GM19351 (cell line): ENCODE results near the gene AGBL3.
A peak's percentile ranks its signal among the peaks of the same experiment; 100 is the strongest.

ENCODE experiments used
- ATAC-seq: cut with Tn5 transposase; IDR thresholded peaks from one replicate; pipeline ENCODE4 v1.9.1; 2021; ENCODE audit warnings: mild to moderate bottlenecking, moderate library complexity; ENCODE audit not compliant: unreplicated experiment

AGBL3 gene

GRCh38 chr7:134986363-134987251 is at the start of gene AGBL3:
Gene AGBL3, plus strand, starts transcription at chr7:134986508. Its CDS starts 1,426 bp downstream, at chr7:134987934.
- ATAC-seq = peak; percentile 93

- ATAC-seq = no peak
Measured at GRCh38 chr7:134936893-134937510, 49.3 kb upstream of the AGBL3 start.

- ATAC-seq = no peak
Measured at GRCh38 chr7:134938141-134938540, 48.2 kb upstream of the AGBL3 start.

DNA sequence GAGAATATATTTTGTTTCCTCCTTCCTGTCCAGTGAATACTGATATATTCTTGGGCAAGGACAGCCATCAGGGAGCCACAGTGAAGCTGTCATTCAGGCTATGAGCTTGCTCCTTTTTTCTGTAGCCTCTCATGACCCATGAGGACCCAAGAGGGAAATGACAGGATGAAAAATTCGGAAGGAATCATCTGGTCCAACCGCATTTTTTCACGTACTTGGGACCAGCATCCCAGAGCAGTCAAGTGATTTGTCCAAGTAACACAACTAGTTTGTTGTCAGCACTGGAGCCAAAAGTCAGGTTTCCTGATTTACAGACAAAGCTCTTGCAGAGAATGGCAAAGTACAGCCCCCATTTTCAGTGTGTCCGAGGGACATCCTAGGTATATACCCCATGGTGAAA is 47.2 kb upstream of the AGBL3 start:
- no peak for ATAC-seq

DNA sequence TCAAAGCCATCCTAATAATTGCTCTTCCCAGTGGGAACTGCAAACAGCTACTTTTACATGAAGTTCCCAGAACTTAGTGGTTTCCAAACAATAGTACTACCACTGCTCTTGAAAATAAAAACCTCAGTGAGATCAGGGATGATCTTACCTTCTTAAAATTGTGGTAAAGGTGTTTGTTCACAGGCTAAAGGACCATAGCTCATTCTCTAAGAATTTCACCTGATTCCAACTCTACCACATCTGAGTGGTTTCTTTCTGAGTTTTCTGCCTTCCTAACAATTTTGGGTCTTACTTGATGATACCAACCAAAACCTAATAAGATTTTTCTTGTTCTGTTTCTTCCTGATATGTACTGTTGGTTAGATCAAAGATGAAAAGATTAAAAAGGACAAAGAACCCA is 45.6 kb upstream of the AGBL3 start:
- ATAC-seq = no peak

GRCh38 chr7:134941185-134941900 is 45.0 kb upstream of the AGBL3 start:
- no peak for ATAC-seq

DNA sequence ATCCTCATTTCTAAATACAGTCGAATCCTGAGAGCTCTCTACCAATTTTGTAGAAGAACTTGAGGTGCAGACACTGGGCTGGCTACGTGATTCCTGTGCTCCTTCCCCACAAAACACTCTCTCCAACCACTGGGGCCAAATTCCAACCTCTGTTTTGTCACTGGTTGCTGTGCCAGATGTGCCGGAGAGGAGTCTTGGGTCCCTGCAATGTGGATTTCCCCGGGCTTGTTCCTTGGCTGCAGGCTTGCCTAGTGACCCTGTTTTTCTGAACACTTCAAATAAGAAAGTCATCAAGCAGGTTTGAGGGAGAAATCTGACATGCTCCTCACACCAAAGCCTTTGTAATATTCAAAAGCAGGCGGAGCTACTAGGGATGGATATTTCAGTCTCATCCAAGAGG is 44.4 kb upstream of the AGBL3 start:
- ATAC-seq = no peak

GRCh38 chr7:134942690-134943466 is 43.4 kb upstream of the AGBL3 start:
- no peak for ATAC-seq

DNA sequence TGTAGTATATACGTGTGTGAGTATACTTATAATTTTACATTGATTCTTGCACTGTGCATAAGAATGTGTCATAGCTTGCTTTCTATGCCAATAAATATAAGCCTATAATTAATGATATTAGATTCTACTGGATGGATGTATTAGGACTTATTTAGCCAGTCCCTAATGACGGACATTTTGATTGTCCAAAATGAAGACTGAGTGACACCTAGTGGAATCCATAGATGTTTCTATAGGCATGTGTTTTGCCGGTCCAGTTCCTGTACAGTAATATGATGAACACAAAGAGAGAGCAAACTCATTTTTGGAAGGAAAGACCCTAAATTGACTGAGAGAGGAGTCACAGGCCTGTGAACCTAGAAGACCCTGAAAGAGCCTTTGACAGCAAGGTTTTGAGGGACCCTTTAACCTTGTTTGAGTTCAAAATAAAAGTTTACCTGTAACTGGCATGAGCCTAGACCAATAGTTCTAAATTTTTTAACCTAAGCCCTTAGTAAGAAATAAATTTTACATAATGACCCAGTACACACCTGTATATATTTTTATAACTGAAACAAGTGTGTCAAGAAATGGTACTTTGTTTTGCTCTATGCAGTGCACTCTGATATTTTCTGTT is 42.4 kb upstream of the AGBL3 start:
- ATAC-seq = peak; percentile 77

DNA sequence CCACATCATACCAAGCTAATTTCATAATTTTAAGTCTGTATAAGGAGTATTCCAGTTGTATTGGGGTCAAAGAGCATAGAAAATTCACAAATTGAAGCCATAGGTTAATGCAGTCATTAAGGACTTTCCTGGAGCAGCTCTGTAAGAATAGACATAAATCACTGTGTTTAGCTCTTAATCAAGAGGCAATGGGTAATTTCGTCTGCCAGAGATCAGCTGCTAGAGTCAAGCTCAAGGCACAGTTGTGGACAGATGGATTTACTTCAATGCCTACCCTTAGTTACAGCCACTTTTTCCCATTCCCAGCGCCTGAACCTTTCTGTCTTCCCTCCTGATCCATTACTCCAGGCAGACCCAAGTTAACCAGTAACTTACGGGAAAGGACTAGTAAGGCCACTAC is 40.6 kb upstream of the AGBL3 start:
- no peak for ATAC-seq

DNA sequence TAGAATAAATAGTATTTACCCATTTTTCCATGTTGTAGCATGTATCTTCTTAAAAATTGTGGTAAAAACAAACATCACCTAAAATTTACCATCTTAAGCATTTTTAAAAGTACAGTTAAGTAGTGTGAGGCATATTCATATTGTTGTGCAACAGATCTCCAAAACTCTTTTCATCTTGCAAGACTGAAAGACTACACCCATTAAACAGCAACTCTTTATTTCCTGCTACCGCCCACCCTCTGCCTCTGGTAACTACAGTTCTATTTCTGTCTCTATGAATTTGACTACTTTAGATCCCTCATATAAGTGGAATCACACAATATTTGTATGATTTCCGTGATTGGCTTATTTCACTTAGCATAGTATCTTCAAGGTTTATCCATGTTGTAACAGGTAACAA is 40.0 kb upstream of the AGBL3 start:
- ATAC-seq = peak; percentile 60

GRCh38 chr7:134947329-134947728 is 39.0 kb upstream of the AGBL3 start:
- no peak for ATAC-seq

GRCh38 chr7:134947831-134948230 is 38.5 kb upstream of the AGBL3 start:
- ATAC-seq = no peak

DNA sequence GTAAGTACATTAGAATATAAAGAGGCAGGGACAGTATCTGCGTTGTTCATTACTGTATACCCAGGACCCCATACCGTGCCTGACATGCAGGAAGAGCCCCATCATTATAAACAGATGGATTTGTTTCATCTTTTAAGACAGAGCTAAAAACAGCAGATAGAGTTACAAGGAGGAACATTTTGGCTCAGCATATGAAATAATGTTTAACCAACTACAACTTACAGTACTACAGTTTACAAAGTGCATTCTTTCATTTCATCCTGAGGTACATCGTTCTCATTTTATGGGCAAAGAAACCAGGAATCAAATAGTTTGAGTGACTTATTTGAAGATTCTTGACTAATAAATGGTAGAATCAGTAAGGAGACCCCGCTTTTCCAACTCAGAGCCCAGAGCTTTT is 38.1 kb upstream of the AGBL3 start:
- no peak for ATAC-seq

GRCh38 chr7:134948736-134949135 is 37.6 kb upstream of the AGBL3 start:
- no peak for ATAC-seq

- no peak for ATAC-seq
Measured at GRCh38 chr7:134949171-134949570, 37.1 kb upstream of the AGBL3 start.

GRCh38 chr7:134954197-134955082 is 31.9 kb upstream of the AGBL3 start:
- no peak for ATAC-seq

GRCh38 chr7:134957005-134957404 is 29.3 kb upstream of the AGBL3 start:
- no peak for ATAC-seq

DNA sequence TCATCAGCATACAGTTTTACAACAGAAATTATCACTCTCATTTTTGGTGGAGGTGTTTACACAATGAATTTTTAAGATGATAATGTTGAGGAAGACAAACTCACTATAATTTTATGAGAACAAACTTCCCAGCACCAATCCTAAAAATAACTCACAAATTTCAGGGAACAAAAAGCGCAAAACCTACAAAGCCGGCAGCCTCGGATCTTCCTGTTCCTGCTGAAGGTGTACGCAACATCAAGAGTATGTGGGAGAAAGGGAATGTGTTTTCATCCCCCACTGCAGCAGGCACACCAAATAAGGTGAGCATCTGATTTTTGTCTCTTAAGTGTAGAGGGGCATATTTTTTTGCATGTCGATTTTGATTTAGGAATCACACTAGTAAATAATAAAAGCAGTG is 26.5 kb upstream of the AGBL3 start:
- ATAC-seq = no peak
